Measurements from ENCODE around the gene EHBP1L1. TPM values are rescaled to one million over a fixed set of nuclear protein-coding genes. Genes with fewer than 3 reads are reported as not detected.

Gene EHBP1L1
- total and polyA plus RNA-seq, 2 of the 13 experiments (the other 11 are each of a cell fraction or from before 2014, with no cell fraction given), result 8.3 to 10.6 TPM

DNA sequence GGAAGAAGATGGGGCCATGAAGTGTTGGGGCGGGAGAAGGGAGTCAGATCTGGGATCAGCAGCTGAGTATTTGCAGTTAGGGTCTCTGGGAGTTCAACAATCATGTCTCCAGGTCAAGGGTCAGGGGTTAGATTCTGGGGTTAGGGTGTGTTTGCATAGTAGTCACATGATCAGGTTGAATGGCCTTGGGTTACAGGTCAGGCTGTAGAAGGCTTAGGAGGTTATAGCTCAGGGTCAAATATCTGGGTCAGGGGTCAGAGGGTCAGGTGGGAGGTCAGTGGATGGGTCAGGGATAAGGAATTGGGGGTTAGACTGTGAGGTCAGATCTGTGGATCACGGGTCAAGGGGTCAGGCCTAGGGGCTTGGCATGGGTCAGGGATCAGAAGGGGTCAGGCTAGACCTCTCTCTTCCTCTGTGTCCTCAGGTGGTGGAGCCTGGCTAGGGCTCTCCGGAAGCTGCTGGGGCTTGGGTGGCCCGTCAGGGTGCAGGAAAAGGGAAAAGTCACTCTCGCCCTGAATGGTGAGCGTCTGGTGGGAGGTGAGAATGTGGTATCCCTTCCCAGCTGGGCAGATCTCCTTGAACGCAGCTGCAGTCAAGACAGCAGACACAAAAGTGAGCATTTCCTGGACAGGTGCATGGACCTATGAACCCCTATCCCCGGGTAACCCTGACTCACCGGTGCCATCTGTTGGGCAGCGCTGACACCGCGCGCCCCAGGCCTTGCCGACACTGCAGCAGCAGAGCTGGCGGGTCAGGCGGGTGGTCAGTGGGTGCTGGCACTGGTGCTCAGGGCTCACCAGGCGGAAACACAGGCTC lies 24.1 kb upstream of the EHBP1L1 start (continued):
- TF ChIP-seq REPIN1 (CRISPR knock-in tag; IDR thresholded peaks at IDR 0.05; ENCODE audit: borderline replicate concordance, low read depth) (0 out of 2 replicates have a peak, but pooled peaks have one; percentile 64), ZNF431 (CRISPR knock-in tag; IDR thresholded peaks at IDR 0.05; ENCODE audit: borderline replicate concordance, low read depth) (no peak), BCL6 (CRISPR knock-in tag; IDR thresholded peaks at IDR 0.05) (peak; percentile 87), SKI (IDR thresholded peaks at IDR 0.05; ENCODE audit: partially characterized antibody) (peak; percentile 50), SMC3 (IDR thresholded peaks at IDR 0.05; ENCODE audit: low read length) (peak; percentile 23; the same call in 1 of the 2 replicates), PRPF4 (IDR thresholded peaks at IDR 0.05; ENCODE audit: low read depth, low read length, poor library complexity, severe bottlenecking) (peak; percentile 42)
- TF ChIP-seq, protein P1, sequence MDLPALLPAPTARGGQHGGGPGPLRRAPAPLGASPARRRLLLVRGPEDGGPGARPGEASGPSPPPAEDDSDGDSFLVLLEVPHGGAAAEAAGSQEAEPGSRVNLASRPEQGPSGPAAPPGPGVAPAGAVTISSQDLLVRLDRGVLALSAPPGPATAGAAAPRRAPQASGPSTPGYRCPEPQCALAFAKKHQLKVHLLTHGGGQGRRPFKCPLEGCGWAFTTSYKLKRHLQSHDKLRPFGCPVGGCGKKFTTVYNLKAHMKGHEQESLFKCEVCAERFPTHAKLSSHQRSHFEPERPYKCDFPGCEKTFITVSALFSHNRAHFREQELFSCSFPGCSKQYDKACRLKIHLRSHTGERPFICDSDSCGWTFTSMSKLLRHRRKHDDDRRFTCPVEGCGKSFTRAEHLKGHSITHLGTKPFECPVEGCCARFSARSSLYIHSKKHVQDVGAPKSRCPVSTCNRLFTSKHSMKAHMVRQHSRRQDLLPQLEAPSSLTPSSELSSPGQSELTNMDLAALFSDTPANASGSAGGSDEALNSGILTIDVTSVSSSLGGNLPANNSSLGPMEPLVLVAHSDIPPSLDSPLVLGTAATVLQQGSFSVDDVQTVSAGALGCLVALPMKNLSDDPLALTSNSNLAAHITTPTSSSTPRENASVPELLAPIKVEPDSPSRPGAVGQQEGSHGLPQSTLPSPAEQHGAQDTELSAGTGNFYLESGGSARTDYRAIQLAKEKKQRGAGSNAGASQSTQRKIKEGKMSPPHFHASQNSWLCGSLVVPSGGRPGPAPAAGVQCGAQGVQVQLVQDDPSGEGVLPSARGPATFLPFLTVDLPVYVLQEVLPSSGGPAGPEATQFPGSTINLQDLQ (CRISPR knock-in tag; IDR thresholded peaks at IDR 0.05), result no peak
- TF ChIP-seq, protein P2, sequence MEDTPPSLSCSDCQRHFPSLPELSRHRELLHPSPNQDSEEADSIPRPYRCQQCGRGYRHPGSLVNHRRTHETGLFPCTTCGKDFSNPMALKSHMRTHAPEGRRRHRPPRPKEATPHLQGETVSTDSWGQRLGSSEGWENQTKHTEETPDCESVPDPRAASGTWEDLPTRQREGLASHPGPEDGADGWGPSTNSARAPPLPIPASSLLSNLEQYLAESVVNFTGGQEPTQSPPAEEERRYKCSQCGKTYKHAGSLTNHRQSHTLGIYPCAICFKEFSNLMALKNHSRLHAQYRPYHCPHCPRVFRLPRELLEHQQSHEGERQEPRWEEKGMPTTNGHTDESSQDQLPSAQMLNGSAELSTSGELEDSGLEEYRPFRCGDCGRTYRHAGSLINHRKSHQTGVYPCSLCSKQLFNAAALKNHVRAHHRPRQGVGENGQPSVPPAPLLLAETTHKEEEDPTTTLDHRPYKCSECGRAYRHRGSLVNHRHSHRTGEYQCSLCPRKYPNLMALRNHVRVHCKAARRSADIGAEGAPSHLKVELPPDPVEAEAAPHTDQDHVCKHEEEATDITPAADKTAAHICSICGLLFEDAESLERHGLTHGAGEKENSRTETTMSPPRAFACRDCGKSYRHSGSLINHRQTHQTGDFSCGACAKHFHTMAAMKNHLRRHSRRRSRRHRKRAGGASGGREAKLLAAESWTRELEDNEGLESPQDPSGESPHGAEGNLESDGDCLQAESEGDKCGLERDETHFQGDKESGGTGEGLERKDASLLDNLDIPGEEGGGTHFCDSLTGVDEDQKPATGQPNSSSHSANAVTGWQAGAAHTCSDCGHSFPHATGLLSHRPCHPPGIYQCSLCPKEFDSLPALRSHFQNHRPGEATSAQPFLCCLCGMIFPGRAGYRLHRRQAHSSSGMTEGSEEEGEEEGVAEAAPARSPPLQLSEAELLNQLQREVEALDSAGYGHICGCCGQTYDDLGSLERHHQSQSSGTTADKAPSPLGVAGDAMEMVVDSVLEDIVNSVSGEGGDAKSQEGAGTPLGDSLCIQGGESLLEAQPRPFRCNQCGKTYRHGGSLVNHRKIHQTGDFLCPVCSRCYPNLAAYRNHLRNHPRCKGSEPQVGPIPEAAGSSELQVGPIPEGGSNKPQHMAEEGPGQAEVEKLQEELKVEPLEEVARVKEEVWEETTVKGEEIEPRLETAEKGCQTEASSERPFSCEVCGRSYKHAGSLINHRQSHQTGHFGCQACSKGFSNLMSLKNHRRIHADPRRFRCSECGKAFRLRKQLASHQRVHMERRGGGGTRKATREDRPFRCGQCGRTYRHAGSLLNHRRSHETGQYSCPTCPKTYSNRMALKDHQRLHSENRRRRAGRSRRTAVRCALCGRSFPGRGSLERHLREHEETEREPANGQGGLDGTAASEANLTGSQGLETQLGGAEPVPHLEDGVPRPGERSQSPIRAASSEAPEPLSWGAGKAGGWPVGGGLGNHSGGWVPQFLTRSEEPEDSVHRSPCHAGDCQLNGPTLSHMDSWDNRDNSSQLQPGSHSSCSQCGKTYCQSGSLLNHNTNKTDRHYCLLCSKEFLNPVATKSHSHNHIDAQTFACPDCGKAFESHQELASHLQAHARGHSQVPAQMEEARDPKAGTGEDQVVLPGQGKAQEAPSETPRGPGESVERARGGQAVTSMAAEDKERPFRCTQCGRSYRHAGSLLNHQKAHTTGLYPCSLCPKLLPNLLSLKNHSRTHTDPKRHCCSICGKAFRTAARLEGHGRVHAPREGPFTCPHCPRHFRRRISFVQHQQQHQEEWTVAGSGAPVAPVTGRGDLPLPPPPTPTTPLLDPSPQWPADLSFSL (CRISPR knock-in tag; IDR thresholded peaks at IDR 0.05), result 0 out of 2 replicates have a peak, but pooled peaks have one; percentile 18
- TF ChIP-seq, protein P3, sequence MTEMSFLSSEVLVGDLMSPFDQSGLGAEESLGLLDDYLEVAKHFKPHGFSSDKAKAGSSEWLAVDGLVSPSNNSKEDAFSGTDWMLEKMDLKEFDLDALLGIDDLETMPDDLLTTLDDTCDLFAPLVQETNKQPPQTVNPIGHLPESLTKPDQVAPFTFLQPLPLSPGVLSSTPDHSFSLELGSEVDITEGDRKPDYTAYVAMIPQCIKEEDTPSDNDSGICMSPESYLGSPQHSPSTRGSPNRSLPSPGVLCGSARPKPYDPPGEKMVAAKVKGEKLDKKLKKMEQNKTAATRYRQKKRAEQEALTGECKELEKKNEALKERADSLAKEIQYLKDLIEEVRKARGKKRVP (CRISPR knock-in tag; IDR thresholded peaks at IDR 0.05), result no peak
- TF ChIP-seq, protein P4, sequence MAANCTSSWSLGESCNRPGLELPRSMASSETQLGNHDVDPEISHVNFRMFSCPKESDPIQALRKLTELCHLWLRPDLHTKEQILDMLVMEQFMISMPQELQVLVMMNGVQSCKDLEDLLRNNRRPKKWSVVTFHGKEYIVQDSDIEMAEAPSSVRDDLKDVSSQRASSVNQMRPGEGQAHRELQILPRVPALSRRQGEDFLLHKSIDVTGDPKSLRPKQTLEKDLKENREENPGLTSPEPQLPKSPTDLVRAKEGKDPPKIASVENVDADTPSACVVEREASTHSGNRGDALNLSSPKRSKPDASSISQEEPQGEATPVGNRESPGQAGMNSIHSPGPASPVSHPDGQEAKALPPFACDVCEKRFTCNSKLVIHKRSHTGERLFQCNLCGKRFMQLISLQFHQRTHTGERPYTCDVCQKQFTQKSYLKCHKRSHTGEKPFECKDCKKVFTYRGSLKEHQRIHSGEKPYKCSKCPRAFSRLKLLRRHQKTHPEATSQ (CRISPR knock-in tag; IDR thresholded peaks at IDR 0.05; ENCODE audit: borderline replicate concordance), result no peak
- TF ChIP-seq, protein P5, sequence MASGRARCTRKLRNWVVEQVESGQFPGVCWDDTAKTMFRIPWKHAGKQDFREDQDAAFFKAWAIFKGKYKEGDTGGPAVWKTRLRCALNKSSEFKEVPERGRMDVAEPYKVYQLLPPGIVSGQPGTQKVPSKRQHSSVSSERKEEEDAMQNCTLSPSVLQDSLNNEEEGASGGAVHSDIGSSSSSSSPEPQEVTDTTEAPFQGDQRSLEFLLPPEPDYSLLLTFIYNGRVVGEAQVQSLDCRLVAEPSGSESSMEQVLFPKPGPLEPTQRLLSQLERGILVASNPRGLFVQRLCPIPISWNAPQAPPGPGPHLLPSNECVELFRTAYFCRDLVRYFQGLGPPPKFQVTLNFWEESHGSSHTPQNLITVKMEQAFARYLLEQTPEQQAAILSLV (CRISPR knock-in tag; IDR thresholded peaks at IDR 0.05; ENCODE audit: borderline replicate concordance), result 0 out of 2 replicates have a peak, but pooled peaks have one; percentile 17

Measured in HepG2 (cell line).